GM10266 (cell line): ENCODE data around the gene MZT2B.
"Not testable (repeated sequence)": the region's sequence is repeated elsewhere in the genome, so short reads cannot be mapped to it uniquely, and the experiment has no call there.

ENCODE experiments used
- DNase-seq: peaks from one replicate; pipeline ENCODE4 v3.0.0; 2012; ENCODE audit errors: extremely low spot score
- TF ChIP-seq, protein P1 (sequence below): IDR thresholded peaks from 2 replicates; pipeline ENCODE4 v1.5.1; 2012; ENCODE audit warnings: mild to moderate bottlenecking, low read depth; ENCODE audit not compliant: control insufficient read depth, insufficient read depth; ENCODE audit errors: missing control alignments

Gene MZT2B

DNA sequence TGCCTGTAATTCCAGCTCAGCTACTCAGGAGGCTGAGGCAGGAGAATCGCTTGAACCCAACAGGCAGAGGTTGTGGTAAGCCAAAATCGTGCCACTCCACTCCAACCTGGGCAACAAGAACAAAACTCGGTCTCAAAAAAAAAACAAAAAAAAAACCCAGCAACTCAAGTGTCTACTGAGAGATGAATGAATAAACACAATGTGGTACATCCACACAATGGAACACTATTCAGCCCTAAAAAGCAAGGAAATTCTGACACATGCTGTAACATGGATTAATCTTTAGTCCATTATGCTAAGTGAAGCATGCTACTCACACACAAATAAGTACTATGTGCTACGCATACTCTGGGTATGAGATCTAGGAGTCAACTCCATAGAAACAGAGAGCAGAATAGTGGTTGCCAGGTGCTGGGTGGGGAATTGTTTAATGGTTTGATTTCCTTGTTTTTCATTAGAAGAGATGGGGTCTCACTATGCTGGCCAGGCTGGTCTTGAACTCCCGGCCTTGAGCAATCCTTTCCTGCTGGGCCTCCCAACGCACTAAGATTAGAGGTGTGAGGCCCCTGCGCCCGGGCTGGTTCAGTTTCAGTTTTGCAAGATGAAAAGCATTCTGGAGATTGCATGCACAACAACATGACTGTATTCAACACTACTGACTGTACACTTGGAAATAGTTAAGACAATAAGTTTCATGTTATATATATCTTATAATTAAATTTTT, 16.6 kb upstream of the MZT2B start:
- TF ChIP-seq, protein P1, sequence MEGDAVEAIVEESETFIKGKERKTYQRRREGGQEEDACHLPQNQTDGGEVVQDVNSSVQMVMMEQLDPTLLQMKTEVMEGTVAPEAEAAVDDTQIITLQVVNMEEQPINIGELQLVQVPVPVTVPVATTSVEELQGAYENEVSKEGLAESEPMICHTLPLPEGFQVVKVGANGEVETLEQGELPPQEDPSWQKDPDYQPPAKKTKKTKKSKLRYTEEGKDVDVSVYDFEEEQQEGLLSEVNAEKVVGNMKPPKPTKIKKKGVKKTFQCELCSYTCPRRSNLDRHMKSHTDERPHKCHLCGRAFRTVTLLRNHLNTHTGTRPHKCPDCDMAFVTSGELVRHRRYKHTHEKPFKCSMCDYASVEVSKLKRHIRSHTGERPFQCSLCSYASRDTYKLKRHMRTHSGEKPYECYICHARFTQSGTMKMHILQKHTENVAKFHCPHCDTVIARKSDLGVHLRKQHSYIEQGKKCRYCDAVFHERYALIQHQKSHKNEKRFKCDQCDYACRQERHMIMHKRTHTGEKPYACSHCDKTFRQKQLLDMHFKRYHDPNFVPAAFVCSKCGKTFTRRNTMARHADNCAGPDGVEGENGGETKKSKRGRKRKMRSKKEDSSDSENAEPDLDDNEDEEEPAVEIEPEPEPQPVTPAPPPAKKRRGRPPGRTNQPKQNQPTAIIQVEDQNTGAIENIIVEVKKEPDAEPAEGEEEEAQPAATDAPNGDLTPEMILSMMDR = no peak
- no peak for DNase-seq

DNA sequence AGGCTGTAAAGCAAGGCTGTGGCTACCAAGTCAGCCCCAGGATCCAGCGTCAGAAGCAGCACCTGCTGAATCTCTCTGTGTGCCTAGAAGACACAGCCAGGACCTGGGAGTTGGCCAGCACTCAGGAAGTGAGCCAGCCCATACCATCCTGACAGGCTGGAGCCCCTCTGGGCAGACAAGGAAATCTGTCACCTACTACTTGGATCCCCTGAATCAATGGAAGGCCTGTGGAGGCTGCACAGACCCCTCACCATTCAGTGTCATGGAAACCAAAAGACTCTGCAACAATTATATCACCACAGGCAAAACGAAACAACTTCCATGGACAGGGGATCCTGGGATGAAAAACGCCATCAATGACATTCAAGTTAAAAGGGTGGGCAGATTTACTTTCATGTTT, 15.5 kb upstream of the MZT2B start:
- DNase-seq = not testable (repeated sequence)

DNA sequence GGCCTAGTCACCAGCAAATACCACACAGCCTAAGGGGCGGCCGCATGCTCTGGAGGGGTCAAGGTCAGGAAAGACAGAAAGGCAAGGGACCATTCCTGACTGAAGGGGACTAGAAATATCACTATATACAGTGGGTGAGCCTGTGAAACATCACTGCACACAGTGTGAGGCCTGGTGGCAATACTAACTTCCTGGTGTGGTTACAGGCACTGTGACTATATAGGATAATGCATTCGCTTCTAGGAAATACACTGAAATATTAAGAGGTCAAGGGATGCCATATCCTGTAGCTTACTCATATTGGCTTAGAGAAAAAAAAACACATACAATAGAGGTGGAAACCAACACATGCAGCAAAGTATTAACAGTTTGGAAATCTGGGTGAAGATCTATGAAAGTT, 12.9 kb upstream of the MZT2B start:
- not testable (repeated sequence) for DNase-seq

DNA sequence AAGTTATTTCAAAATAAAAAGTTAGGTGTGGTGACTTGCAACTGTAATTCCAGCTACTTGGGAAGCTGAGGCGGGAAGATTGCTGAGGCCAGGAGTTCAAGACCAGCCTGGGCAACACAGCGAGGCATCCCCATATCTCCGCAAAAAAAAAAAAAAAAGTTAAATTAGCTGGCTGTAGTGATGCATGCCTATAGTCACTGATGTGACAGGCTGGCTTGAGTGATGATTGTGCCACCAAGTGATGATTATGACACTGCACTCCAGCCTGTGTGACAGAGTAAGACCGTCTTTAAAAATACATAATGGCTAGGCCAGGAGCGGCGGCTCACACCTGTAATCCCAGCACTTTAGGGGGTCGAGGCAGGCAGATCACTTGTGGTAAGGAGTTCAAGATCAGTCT, 12.2 kb upstream of the MZT2B start:
- no peak for DNase-seq
- TF ChIP-seq, protein P1 = no peak

DNA sequence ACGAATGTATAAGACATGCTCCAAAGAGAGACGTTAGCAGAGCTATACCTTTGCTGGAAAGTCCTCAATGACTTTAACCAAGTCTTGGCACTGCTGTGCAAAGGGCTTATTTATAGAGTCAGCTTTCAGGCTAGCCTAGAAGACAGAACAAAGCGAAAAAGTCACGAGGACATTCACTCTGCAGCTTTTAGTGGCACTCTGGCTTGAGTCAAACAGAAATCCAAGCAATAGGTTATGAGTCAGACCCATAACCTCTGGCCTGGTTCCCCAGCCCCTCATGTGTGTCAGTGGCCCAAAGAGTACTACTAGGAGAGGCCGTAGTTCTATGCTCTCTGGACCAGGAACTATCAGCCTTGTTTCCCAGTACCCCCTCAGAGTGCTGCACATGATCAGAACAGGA, 7.2 kb upstream of the MZT2B start:
- not testable (repeated sequence) for DNase-seq

DNA sequence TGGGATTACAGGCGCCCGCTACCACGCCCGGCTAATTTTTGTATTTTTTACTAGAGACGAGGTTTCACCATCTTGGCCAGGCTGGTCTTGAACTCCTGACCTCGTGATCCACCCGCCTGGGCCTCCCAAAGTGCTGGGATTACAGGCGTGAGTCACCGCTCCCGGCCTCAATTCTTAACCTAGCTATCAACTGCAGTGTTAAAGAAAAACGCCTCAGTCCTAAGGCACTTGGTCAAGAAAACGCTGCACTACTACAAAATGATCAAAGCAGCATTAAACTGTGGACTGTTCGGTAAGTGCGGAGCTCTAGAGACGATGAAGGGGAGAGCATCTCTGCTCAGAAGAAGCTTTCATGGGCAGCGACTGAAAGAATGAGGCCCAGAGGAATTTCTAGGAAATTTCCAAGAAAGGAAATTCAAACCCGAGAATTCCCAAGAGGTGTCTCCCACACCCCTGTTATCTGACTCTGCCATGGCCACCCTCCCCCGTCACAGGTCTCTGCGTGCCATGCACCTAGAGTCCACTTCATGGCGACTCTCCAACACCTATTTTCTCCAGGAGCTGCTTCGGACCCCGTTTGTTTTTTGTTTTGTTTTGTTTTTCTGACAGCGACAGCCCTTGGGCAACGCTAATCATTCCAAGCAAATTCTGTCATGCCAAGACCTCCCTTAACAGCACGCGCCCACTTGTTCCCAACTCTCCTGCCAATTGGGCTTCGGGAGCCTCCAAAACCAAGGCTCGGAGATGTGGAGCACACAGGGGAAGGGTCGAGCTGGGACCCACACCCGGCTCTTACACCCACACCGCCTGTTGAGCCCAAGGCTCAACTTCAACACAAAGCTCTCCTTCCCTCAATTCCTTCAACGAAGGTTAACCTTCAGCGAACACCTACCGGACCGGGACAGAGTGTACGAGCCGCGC, 1.4 kb upstream of the MZT2B start:
- DNase-seq = not testable (repeated sequence)

DNA sequence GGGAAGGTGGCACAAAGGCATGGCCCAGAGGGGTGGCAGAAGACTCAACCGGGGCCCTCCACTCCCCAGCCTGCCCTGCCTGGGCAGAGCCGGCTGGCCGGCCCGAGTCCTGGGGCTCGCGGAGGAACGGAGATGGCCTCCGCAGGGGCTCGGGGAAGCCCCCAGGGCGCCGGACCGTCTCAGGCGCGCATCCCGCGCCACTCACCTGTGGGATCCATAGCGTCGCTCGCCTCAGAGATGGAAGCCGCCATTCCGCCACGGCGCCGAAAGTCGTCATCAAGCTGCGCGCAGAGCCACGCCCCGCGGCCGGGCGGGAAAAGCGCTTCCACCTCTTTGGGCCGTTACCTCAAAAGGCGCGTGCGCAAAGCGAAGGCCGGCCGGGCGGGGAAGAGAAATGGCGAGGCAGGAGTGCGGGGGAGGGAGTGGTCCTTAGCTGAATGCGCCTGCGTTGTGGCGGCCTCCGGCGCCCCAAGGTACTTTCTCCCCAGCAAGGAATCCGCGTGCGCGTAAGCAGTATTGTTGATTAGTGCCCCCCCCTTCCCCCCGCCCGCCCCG, 660 bp upstream of the MZT2B start, which contains the start of gene SMPD4:
Gene SMPD4, minus strand, starts transcription at position 278 of the 555 bp plus-strand sequence. CDS start 5,010 bp downstream, outside the sequence.
- TF ChIP-seq, protein P1 = no peak
- peak; percentile 90 for DNase-seq

DNA sequence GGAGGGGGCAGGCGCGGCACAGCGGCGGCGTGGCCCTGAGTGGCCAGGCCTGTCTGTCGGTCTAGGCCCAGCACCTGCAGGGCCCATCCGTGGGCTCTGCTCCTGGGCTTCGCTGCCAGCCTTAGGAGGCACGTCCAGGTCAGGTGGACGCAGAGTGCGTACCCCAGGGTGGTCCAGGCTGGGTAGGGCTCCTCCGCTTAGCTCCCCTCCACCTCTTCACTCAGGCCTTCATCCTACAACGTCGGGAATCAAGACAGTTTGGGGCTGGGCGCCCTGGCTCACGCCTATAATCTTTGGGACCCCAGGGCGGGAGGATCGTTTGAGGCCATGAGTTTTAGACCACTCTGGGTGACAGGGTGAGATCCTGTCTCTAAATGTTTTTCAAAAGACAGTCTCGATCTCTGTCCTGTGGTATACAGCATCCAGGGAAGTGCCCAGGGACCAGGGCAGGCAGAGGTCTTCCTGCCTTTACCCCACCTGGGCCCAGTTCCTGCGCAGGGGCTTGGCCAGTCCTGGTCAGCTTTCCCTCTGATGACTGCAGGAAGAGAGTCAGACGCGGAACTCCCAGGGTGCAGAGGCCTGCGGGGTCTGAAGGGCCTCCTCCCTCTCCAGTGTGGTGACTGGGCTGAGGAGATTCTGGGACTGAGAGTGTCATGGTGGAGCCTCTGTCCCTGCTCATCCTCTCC, 907 bp downstream of the MZT2B start:
- not testable (repeated sequence) for DNase-seq

DNA sequence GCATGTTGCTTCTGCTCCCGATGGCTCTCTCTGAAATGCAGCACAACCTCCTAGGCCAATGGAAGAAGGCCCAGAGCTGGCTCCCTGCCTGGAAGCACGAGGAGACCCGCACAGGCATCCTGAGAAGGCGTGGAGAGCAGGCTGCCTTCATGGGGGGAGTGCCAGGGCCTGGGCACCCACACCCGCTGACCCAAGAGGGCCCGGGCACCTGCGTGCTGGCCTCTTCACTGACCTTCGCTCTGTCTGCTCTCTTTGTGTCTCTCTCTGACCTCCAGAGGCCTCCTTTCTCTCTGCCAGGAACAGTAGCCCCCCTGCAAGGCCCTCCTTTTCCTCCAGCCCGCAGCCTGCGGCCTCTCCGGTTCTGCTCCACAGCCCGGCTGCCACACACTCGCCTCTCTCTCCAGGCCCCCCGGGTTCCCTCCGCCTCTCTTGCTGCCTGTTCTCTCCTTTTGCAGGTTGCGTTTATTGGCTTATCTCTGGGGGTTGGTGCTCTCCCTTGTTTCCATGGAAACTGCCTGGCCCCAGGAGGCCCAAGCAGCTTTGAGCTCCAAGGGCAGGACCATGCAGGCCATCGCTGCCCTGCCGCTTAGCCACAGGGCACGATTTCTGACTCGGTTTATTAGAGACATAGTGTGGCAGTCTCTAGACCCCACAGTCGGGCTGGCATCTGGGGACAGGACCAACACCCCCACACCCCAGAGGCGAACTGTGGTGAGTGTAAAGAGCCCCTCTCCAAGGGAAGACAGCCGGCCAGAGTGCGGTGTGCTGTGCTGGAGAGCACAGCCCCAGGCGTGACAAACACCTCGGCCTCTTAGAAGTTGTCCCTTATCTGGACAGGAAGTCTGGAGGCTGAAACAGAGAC, 1.7 kb downstream of the MZT2B start:
- no peak for DNase-seq
- TF ChIP-seq, protein P1 = no peak
